GM19240 (cell line): Measurements from ENCODE around the gene DOC2A.
"Not testable (repeated sequence)": the region's sequence is repeated elsewhere in the genome, so short reads cannot be mapped to it uniquely, and the experiment has no call there.

ENCODE experiments used
- DNase-seq: peaks from one replicate; pipeline ENCODE4 v3.0.0; 2011; ENCODE audit warnings: low spot score; ENCODE audit not compliant: insufficient read length

DOC2A gene

GRCh38 chr16:29973384-29974246 is 37.2 kb downstream of the DOC2A start, which contains the start of gene TAOK2:
TAOK2 (plus strand) TSS chr16:29973868; CDS start chr16:29977773, 3,905 bp downstream.
- peak; percentile 99 for DNase-seq

- DNase-seq: no peak
Observed at GRCh38 chr16:29972992-29973383, 37.8 kb downstream of the DOC2A start.

- no peak for DNase-seq
Observed at GRCh38 chr16:29972500-29972899, 38.3 kb downstream of the DOC2A start.

GRCh38 chr16:29971304-29971703 is 39.5 kb downstream of the DOC2A start:
- no peak for DNase-seq

- DNase-seq: no peak
Observed at GRCh38 chr16:29968205-29968604, 42.6 kb downstream of the DOC2A start.

- no peak for DNase-seq
Observed at GRCh38 chr16:29963021-29963743, 47.6 kb downstream of the DOC2A start.

GRCh38 chr16:29962344-29962994 is 48.4 kb downstream of the DOC2A start:
- DNase-seq: no peak

GRCh38 chr16:29961479-29962343 is 49.1 kb downstream of the DOC2A start, which contains the start of gene TMEM219:
TMEM219 (plus strand) TSS chr16:29962079; CDS start chr16:29963144, 1,065 bp downstream.
- DNase-seq: peak; percentile 93

- DNase-seq: no peak
Observed at GRCh38 chr16:29961127-29961478, 49.7 kb downstream of the DOC2A start.

- not testable (repeated sequence) for DNase-seq
Observed at GRCh38 chr16:29959821-29960220, 51.0 kb downstream of the DOC2A start.

GRCh38 chr16:29959293-29959692 is 51.5 kb downstream of the DOC2A start:
- DNase-seq: no peak

GRCh38 chr16:29958756-29959155 is 52.1 kb downstream of the DOC2A start:
- no peak for DNase-seq
